ENCODE data around the gene AK6.
"Not testable (repeated sequence)": the region's sequence is repeated elsewhere in the genome, so short reads cannot be mapped to it uniquely, and the experiment has no call there.

AK6 gene

GRCh38 chr5:69414885-69415583 is 45.7 kb upstream of the AK6 start, which contains the start of gene MARVELD2:
Gene MARVELD2 (plus strand): TSS chr5:69415116. CDS start chr5:69419386, 4,270 bp downstream.
- POLR2A ChIA-PET: no interaction called here
- DNase-seq (ENCODE audit: extremely low spot score): peak; percentile 76
- TF ChIP-seq L3MBTL2 (conservative IDR thresholded peaks at IDR 0.05): no peak
- TF ChIP-seq TARDBP (IDR thresholded peaks at IDR 0.05): no peak
- TF ChIP-seq BHLHE40 (IDR thresholded peaks at IDR 0.05; ENCODE audit: borderline replicate concordance): no peak
- no peak for TF ChIP-seq SUZ12 (IDR thresholded peaks at IDR 0.05)
- no peak for TF ChIP-seq NFRKB (IDR thresholded peaks at IDR 0.05)
- no peak for TF ChIP-seq FOXA1 (IDR thresholded peaks at IDR 0.05)
- no peak for TF ChIP-seq ZNF384 (IDR thresholded peaks at IDR 0.05)
- no peak for TF ChIP-seq FOXK2 (IDR thresholded peaks at IDR 0.05)
- TF ChIP-seq SP1 (IDR thresholded peaks at IDR 0.05): no peak
- no peak for TF ChIP-seq ARNT (IDR thresholded peaks at IDR 0.05)
- TF ChIP-seq HDGF (IDR thresholded peaks at IDR 0.05; ENCODE audit: borderline replicate concordance): no peak
- no peak for TF ChIP-seq PKNOX1 (IDR thresholded peaks at IDR 0.05)
- TF ChIP-seq LEF1 (IDR thresholded peaks at IDR 0.05; ENCODE audit: borderline replicate concordance): no peak
- no peak for TF ChIP-seq CTBP1 (IDR thresholded peaks at IDR 0.05; ENCODE audit: borderline replicate concordance)
- no peak for TF ChIP-seq ELF4 (IDR thresholded peaks at IDR 0.05)
- TF ChIP-seq FOXM1 (IDR thresholded peaks at IDR 0.05; ENCODE audit: borderline replicate concordance): no peak
- CTCF ChIA-PET: no interaction called here

- TF ChIP-seq SUZ12 (IDR thresholded peaks at IDR 0.05) (no peak), FOXM1 (IDR thresholded peaks at IDR 0.05; ENCODE audit: borderline replicate concordance) (no peak), FOXK2 (IDR thresholded peaks at IDR 0.05) (no peak), HDGF (IDR thresholded peaks at IDR 0.05; ENCODE audit: borderline replicate concordance) (no peak), LEF1 (IDR thresholded peaks at IDR 0.05; ENCODE audit: borderline replicate concordance) (no peak), TARDBP (IDR thresholded peaks at IDR 0.05) (no peak), FOXA1 (IDR thresholded peaks at IDR 0.05) (no peak), L3MBTL2 (conservative IDR thresholded peaks at IDR 0.05) (no peak), ZNF384 (IDR thresholded peaks at IDR 0.05) (no peak), NFRKB (IDR thresholded peaks at IDR 0.05) (no peak), ELF4 (IDR thresholded peaks at IDR 0.05) (no peak), ARNT (IDR thresholded peaks at IDR 0.05) (no peak), SP1 (IDR thresholded peaks at IDR 0.05) (no peak), CTBP1 (IDR thresholded peaks at IDR 0.05; ENCODE audit: borderline replicate concordance) (no peak), PKNOX1 (IDR thresholded peaks at IDR 0.05) (no peak), BHLHE40 (IDR thresholded peaks at IDR 0.05; ENCODE audit: borderline replicate concordance) (no peak)
- no peak for DNase-seq (ENCODE audit: extremely low spot score)
- CTCF ChIA-PET: no interaction called here
- POLR2A ChIA-PET: no interaction called here
Measured at GRCh38 chr5:69404659-69405330, 35.5 kb upstream of the AK6 start.

GRCh38 chr5:69378376-69378775 is 9.1 kb upstream of the AK6 start:
- DNase-seq (ENCODE audit: extremely low spot score): no peak
- ChIA-PET POLR2A (interaction anchor here (1.1 kb wide), 1 partner anchor 8 kb away, joined by 3 read pairs; the partner anchor contains the start of gene RAD17), CTCF (no interaction called here)
- no peak for TF ChIP-seq CTBP1 (IDR thresholded peaks at IDR 0.05; ENCODE audit: borderline replicate concordance)
- TF ChIP-seq ARNT (IDR thresholded peaks at IDR 0.05): no peak

- no peak for DNase-seq (ENCODE audit: extremely low spot score)
- TF ChIP-seq HDGF (IDR thresholded peaks at IDR 0.05; ENCODE audit: borderline replicate concordance) (no peak), FOXM1 (IDR thresholded peaks at IDR 0.05; ENCODE audit: borderline replicate concordance) (no peak), L3MBTL2 (conservative IDR thresholded peaks at IDR 0.05) (no peak), NFRKB (IDR thresholded peaks at IDR 0.05) (no peak), SUZ12 (IDR thresholded peaks at IDR 0.05) (no peak)
- CTCF ChIA-PET: no interaction called here
- POLR2A ChIA-PET: no interaction called here
Measured at GRCh38 chr5:69374911-69375446, 5.7 kb upstream of the AK6 start.

GRCh38 chr5:69372394-69372793 is 3.1 kb upstream of the AK6 start:
- no peak for TF ChIP-seq CTBP1 (IDR thresholded peaks at IDR 0.05; ENCODE audit: borderline replicate concordance)
- ChIA-PET CTCF (no interaction called here), POLR2A (interaction anchor here (0.5 to 1.3 kb wide), 2 partner anchors 38 to 279 kb away, joined by 3 read pairs; partner anchors contain the start of gene SLC30A5)
- no peak for DNase-seq (ENCODE audit: extremely low spot score)

- POLR2A ChIA-PET: interaction anchor here (0.6 to 1.4 kb wide), 3 partner anchors 9 to 12 kb away, joined by 3 read pairs; no protein-coding TSS in a partner anchor
- CTCF ChIA-PET; DNase-seq (ENCODE audit: extremely low spot score): not testable (repeated sequence)
Measured at GRCh38 chr5:69370335-69370734, 1.0 kb upstream of the AK6 start.

Data from HEK293T (cell line).